HAP-1 (cell line): ENCODE measurements around the gene SAP30BP.

ENCODE experiments used
- DNase-seq, 2 experiments: peaks; one replicate each; pipeline ENCODE4 v3.0.0-alpha.2; 2016 to 2020; ENCODE audit warnings: low spot score in 2 of 2
- H3K27me3 ChIP-seq: fragments of 250-450 bp; sonication (Bioruptor Pico); 2 replicates; pipeline ENCODE4 v1.5.1; 2020; ENCODE audit warnings: low read depth, mild to moderate bottlenecking, moderate library complexity
- H3K36me3 ChIP-seq: fragments of 250-450 bp; sonication (Bioruptor Pico); replicated peaks from 2 replicates; pipeline ENCODE4 v1.5.1; 2020; ENCODE audit warnings: mild to moderate bottlenecking
- H3K4me1 ChIP-seq: fragments of 250-450 bp; sonication (Bioruptor Pico); 2 replicates; pipeline ENCODE4 v1.5.1; 2020; ENCODE audit warnings: mild to moderate bottlenecking
- H3K4me3 ChIP-seq: fragments of 250-450 bp; sonication (Bioruptor Pico); 2 replicates; pipeline ENCODE4 v1.5.1; 2020; ENCODE audit warnings: mild to moderate bottlenecking, moderate library complexity
- H3K9me3 ChIP-seq: fragments of 250-450 bp; sonication (Bioruptor Pico); 2 replicates; pipeline ENCODE4 v1.5.1; 2020; ENCODE audit warnings: mild to moderate bottlenecking, moderate library complexity
- in situ Hi-C: fragments of 300-500 bp; cut with MboI; formaldehyde crosslinking; loops from 3 replicates; pipeline ENCODE4 v1.14.3; 2020; ENCODE audit warnings: low sequenced_read_pairs, inconsistent platforms, mixed read lengths

SAP30BP gene

DNA sequence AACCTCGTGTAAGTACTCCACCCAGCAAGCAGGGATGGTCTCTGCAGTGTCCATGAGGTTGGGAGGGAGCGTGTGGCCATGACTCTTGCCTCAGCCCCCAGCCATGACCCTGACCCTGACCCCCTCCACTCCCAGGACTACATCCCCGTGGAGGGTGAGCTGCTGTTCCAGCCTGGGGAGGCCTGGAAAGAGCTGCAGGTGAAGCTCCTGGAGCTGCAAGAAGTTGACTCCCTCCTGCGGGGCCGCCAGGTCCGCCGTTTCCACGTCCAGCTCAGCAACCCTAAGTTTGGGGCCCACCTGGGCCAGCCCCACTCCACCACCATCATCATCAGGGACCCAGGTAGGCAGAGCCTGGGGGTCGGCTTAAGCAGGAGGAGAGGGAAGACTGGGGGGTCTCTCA, 81.6 kb downstream of the SAP30BP start:
- no peak for DNase-seq
- Histone ChIP-seq H3K36me3 (no peaks in the 10 kb centered on the region), H3K4me1 (peaks cover 2% of the 10 kb centered on the region), H3K27me3 (no peaks in the 10 kb centered on the region), H3K9me3 (no peaks in the 10 kb centered on the region), H3K4me3 (no peak overlapping the region)
- in situ Hi-C loops, result no loop called here

DNA sequence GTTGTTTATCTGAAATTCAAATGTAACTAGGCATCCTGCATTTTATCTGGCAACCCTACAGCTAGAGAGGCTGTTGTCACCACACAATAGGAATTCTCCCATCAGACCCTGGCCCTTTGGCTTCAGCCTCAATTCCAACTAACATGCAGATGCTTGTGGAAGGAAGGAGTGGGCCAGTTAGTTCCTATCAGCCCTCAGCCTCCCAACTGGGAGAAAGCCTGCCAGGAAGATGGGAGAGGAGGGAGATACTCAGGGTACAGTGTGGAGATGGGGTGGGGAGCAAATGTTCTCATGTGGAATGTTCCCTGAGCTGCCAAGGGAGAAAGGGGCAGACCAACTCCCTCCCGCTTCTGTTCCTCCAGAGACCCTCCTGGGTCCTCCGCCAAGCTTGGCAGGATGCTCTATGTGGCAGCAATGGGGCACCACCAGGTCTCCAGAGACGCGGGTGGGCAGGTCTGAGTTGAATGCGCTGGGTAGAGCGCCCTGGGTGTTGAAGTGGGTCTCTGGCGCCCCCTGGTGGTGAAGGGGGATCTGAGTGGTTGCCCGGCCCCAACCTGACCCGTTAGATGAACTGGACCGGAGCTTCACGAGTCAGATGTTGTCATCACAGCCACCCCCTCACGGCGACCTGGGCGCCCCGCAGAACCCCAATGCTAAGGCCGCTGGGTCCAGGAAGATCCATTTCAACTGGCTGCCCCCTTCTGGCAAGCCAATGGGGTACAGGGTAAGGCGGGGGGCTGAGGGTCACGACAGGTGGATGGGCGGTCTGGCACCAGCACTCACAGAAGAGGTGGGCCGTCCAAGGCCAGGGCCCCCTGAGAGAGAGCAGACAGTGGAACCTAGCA, 82.6 kb downstream of the SAP30BP start:
- in situ Hi-C loops, result no loop called here
- H3K36me3 ChIP-seq, result no peaks in the 10 kb centered on the region
- no peak overlapping the region for H3K4me3 ChIP-seq

DNA sequence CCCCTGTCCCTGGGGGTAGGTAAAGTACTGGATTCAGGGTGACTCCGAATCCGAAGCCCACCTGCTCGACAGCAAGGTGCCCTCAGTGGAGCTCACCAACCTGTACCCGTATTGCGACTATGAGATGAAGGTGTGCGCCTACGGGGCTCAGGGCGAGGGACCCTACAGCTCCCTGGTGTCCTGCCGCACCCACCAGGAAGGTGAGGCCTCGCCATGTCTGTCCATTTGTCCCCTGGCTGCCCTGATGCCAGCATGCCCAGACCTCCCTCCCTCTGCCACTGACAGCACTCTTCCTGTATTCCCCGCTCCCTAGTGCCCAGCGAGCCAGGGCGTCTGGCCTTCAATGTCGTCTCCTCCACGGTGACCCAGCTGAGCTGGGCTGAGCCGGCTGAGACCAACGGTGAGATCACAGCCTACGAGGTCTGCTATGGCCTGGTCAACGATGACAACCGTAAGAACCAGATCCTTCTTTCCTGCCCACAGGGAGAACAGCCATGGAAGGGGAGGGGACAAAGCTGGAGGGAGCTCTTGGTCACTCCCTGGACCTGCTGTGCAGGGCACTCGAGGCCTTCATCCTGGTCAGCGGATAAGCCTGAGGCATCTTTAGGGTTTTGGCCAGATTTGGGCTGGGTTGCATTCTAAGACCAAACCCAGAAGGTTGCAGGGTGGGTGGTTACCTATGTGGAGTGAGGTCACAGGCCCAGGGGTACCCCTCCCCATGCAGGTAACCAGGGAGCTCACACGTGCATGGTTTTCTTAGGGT, 83.7 kb downstream of the SAP30BP start:
- Histone ChIP-seq H3K9me3 (no peaks in the 10 kb centered on the region), H3K4me3 (no peak overlapping the region), H3K36me3 (no peaks in the 10 kb centered on the region), H3K4me1 (peaks cover 7% of the 10 kb centered on the region), H3K27me3 (no peaks in the 10 kb centered on the region)
- in situ Hi-C loops, result no loop called here
- no peak for DNase-seq

More for the DNA sequence above, 82.6 kb downstream of the SAP30BP start:
- Histone ChIP-seq H3K27me3 (no peaks in the 10 kb centered on the region), H3K9me3 (no peaks in the 10 kb centered on the region), H3K4me1 (peaks cover 7% of the 10 kb centered on the region)
- DNase-seq, result peak; percentile 42 to 93

DNA sequence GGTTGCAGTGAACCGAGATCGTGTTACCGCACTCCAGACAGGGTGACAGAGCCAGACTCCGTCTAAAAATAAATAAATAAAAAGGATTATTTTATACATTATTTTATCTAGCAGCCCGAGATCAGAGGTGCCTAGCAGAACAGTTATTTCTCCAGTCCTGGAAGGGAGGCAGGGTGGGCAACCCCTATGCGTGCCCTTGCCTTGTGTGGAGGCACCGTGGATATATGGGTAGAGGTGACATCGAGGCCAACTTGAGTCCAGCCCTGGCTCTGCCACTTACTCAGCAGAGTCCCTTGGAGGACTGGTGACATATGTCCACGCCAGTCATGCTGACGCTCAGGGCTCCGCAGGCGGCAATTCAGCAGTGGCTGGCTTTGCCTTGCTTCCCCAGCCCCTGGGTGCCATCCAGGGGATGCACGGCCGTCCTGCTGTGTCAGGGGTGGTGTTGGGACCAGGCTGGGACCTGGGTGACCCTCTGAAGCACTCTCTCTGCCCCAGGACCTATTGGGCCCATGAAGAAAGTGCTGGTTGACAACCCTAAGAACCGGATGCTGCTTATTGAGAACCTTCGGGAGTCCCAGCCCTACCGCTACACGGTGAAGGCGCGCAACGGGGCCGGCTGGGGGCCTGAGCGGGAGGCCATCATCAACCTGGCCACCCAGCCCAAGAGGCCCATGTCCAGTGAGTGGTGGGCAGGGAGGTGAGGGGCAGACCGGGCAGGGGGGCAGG, 84.7 kb downstream of the SAP30BP start:
- in situ Hi-C loops, result no loop called here
- Histone ChIP-seq H3K4me3 (no peak overlapping the region), H3K4me1 (peaks cover 7% of the 10 kb centered on the region)

DNA sequence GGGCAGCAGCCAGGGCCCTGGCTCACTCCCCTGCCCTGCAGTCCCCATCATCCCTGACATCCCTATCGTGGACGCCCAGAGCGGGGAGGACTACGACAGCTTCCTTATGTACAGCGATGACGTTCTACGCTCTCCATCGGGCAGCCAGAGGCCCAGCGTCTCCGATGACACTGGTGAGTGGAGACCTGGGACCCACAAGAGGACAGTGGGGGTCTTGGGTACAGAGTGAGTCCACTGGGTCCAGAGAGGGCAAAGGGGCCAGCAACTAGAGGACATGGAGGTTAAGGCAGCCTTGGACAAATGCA, 85.2 kb downstream of the SAP30BP start:
- H3K9me3 ChIP-seq, result no peaks in the 10 kb centered on the region
- in situ Hi-C loops, result no loop called here
- no peak overlapping the region for H3K4me3 ChIP-seq
- peaks cover 7% of the 10 kb centered on the region for H3K4me1 ChIP-seq
- no peak for DNase-seq
- H3K27me3 ChIP-seq, result no peaks in the 10 kb centered on the region
- no peaks in the 10 kb centered on the region for H3K36me3 ChIP-seq

More for the DNA sequence above, 84.7 kb downstream of the SAP30BP start:
- DNase-seq, result no peak
- Histone ChIP-seq H3K27me3 (no peaks in the 10 kb centered on the region), H3K36me3 (no peaks in the 10 kb centered on the region), H3K9me3 (no peaks in the 10 kb centered on the region)

DNA sequence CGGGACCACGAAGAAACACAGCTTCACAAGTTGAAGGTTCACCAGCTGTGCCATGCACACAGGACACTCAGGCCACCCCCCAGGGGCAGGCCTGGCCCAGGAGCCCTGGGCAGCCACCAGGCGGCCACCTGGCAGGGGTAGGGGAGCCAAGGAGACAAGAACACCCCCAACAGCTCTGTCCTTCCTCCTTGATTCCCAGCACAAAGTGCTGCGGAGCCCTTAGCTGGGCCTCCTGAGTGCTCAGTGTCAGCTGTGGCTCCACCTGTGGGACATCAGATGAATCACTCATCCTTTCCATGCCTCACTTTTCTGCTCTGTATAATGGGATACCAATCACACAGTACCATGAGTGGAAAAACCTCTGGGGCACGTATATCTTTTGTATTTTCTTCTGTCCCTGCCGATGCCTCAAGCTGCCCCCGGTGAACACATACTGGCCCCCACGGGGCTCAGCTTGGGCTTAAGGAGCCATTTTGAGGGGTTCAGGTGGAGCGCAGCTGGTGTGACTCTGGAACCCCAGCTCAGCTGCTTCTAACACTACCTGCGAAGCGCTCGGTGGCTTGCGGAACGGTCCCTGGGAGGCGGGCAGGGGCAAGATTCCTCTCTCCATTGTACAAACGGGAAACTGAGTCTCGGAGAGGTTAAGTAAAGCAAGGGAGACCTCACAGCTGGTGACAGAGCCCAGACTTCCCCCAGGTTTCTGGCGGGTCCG, 85.8 kb downstream of the SAP30BP start:
- H3K27me3 ChIP-seq, result no peaks in the 10 kb centered on the region
- DNase-seq, result no peak
- no peaks in the 10 kb centered on the region for H3K36me3 ChIP-seq
- peak overlapping the region; percentile 31 for H3K4me3 ChIP-seq
- no peaks in the 10 kb centered on the region for H3K9me3 ChIP-seq
- in situ Hi-C loops, result no loop called here
- peaks cover 7% of the 10 kb centered on the region for H3K4me1 ChIP-seq

DNA sequence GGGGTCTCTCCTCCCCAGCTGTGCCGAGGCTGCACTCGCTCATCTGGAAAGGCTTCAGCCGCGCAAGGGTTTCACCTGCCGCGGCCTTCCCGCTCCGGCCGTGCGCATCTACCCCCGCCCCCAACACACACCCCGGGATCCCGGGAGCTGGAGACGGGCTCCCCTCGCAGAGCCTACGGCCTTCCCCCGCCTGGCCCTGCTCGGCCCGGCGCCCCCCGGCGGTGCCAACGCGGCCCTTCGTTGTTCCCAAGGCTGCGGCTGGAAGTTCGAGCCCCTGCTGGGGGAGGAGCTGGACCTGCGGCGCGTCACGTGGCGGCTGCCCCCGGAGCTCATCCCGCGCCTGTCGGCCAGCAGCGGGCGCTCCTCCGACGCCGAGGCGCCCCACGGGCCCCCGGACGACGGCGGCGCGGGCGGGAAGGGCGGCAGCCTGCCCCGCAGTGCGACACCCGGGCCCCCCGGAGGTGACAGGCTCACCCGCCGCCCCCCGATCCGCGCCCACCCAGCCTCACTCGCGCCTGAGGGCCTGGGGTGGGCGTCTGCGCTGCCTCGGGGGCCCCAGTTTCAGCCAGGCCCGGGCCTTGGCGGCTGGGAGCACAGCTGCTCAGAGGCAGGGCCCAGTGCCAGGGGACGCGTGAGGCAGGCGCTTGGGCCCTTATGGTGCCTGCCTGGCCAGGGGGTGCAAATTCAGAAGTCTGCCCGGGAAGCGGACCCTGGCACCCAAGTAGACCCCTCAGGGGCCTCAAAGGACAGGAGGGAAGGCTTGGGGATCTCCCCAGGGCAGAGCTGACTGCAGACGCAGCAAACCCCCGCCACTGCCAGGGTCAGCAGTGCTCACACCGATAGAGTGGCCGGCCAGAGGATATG, 86.6 kb downstream of the SAP30BP start:
- Histone ChIP-seq H3K9me3 (no peaks in the 10 kb centered on the region), H3K27me3 (no peaks in the 10 kb centered on the region), H3K4me3 (peak overlapping the region; percentile 31), H3K4me1 (peaks cover 7% of the 10 kb centered on the region), H3K36me3 (no peaks in the 10 kb centered on the region)
- peak; percentile 68 to 89 for DNase-seq
- in situ Hi-C loops, result no loop called here

DNA sequence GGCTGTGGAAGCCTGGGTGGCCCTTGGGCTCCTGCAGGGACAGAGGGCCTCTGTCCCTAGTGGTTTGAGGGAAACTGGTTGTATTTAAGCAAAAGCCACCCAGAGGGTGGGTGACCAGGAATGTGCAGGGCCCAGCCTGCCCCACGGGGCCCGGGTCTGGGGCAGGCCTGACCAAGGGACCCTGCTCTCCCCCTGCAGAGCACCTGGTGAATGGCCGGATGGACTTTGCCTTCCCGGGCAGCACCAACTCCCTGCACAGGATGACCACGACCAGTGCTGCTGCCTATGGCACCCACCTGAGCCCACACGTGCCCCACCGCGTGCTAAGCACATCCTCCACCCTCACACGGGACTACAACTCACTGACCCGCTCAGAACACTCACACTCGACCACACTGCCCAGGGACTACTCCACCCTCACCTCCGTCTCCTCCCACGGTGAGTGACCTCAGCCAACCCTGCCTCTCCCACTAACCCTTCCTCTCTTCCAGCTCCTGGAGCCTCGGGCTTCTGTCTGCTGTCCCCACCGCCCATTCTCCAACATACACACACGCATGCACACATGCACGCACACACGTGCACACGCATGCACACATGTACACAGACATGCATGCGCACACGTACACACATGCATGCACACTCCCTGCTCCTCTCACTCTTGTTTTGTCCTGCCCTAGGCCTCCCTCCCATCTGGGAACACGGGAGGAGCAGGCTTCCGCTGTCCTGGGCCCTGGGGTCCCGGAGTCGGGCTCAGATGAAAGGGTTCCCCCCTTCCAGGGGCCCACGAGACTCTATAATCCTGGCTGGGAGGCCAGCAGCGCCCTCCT, 87.5 kb downstream of the SAP30BP start:
- no peaks in the 10 kb centered on the region for H3K9me3 ChIP-seq
- no peaks in the 10 kb centered on the region for H3K27me3 ChIP-seq
- peaks cover 7% of the 10 kb centered on the region for H3K4me1 ChIP-seq
- peak in 1 of 2 experiments; percentile 26 for DNase-seq
- in situ Hi-C loops, result no loop called here
- no peaks in the 10 kb centered on the region for H3K36me3 ChIP-seq
- H3K4me3 ChIP-seq, result no peak overlapping the region; the same call in 1 of the 2 replicates

DNA sequence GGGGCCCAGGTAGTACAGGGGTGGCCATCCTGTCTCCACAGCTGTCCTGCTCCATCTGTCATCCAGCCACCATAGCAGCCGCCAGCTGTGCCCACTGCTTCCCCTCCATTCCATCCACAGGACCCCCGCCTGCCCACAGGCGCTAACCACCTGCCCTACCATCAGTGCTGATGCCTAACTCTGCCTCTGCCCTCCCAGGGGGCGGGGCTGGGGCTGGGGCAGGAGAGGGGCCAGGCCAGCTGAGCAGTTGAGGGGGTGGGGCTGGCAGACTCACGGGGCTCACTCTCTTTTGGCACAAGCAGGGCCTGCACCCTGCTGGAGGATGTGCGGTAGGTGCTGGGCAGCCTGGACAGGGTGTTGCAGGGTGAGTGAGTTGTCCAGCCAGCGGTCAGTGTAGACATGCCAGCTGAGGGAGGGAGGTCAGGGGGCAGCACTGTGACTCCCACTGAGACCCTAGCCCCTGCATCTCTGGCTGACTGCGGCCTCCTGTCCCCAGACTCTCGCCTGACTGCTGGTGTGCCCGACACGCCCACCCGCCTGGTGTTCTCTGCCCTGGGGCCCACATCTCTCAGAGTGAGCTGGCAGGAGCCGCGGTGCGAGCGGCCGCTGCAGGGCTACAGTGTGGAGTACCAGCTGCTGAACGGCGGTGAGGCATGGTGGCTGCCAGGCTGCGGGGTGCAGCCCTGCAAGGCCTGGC, 88.2 kb downstream of the SAP30BP start:
- Histone ChIP-seq H3K4me1 (peaks cover 7% of the 10 kb centered on the region), H3K27me3 (no peaks in the 10 kb centered on the region), H3K9me3 (no peaks in the 10 kb centered on the region), H3K4me3 (no peak overlapping the region), H3K36me3 (no peaks in the 10 kb centered on the region)
- in situ Hi-C loops, result no loop called here
- peak in 1 of 2 experiments; percentile 27 for DNase-seq

DNA sequence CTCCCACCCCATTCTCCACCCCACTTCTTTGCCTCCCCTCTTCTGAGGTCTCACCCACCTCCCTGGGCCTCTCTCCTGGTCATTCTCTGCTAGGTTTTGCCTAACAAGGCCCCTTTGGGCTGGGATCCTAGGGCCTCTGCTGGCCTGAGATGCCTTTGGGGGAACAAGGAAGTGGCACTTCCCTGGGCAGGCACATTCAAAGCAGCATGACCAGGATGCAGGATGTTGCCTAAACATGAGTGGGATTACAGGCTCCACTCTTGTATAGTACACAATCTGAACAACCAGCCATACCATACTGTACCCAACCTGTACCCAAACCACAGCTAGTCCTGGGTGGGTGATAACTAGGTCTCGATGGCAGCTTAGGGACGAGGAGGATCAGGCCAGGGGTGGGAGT, 88.9 kb downstream of the SAP30BP start:
- peaks cover 7% of the 10 kb centered on the region for H3K4me1 ChIP-seq
- DNase-seq, result no peak
- no peaks in the 10 kb centered on the region for H3K27me3 ChIP-seq
- in situ Hi-C loops, result no loop called here
- H3K4me3 ChIP-seq, result no peak overlapping the region
- H3K36me3 ChIP-seq, result no peaks in the 10 kb centered on the region
- H3K9me3 ChIP-seq, result no peaks in the 10 kb centered on the region

DNA sequence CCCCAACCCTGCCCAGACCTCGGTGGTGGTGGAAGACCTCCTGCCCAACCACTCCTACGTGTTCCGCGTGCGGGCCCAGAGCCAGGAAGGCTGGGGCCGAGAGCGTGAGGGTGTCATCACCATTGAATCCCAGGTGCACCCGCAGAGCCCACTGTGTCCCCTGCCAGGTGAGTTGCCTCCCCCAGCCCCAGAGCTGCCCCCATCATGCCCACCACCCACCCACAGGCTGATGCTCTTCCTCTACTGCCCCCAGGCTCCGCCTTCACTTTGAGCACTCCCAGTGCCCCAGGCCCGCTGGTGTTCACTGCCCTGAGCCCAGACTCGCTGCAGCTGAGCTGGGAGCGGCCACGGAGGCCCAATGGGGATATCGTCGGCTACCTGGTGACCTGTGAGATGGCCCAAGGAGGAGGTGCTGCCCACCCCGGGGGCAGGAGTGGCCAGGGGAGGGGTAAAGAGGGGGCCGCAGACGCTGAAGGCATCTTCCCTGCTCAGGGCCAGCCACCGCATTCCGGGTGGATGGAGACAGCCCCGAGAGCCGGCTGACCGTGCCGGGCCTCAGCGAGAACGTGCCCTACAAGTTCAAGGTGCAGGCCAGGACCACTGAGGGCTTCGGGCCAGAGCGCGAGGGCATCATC, 89.4 kb downstream of the SAP30BP start:
- no peaks in the 10 kb centered on the region for H3K36me3 ChIP-seq
- no peak for DNase-seq
- no peaks in the 10 kb centered on the region for H3K9me3 ChIP-seq
- no peaks in the 10 kb centered on the region for H3K27me3 ChIP-seq
- in situ Hi-C loops, result no loop called here
- no peak overlapping the region for H3K4me3 ChIP-seq
- H3K4me1 ChIP-seq, result peaks cover 7% of the 10 kb centered on the region
